GM19043 (cell line): ENCODE data around the gene ZBTB7B.

Experiments
- ATAC-seq: cut with Tn5 transposase; IDR thresholded peaks from one replicate; pipeline ENCODE4 v1.9.1; 2021; ENCODE audit warnings: low read depth; ENCODE audit not compliant: unreplicated experiment

The ZBTB7B gene

DNA sequence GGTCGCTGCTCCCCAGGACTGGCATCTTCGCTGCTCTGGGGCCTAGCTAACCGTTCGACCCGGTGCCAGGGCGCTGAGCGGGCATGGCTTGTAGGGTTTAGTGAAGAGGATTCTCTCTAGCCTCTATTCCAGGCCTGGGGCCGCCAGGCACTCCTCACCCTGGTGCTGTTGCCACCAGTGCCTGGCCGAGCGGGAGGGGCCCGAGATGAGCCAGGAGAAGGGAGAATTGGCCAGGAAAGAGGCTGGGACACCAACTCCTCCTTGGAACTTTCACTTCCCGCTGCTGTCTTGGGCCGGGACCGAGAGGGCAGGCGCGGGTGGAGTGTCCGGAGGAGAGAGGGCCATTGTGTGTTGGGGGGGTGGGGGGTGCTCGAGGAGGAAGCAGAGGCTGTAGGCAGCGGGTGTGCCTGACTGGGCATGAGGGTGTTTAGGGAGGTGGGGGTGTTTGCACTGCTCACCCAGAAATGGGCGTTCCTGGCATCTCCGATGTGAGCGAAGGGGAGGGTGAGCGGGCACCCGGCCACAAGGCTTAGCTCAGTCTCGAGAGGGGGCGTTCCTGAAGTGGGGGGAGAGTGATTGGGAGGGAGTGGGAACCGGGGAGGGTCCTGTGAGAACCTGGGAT is 49.3 kb downstream of the ZBTB7B start:
- ATAC-seq = no peak

DNA sequence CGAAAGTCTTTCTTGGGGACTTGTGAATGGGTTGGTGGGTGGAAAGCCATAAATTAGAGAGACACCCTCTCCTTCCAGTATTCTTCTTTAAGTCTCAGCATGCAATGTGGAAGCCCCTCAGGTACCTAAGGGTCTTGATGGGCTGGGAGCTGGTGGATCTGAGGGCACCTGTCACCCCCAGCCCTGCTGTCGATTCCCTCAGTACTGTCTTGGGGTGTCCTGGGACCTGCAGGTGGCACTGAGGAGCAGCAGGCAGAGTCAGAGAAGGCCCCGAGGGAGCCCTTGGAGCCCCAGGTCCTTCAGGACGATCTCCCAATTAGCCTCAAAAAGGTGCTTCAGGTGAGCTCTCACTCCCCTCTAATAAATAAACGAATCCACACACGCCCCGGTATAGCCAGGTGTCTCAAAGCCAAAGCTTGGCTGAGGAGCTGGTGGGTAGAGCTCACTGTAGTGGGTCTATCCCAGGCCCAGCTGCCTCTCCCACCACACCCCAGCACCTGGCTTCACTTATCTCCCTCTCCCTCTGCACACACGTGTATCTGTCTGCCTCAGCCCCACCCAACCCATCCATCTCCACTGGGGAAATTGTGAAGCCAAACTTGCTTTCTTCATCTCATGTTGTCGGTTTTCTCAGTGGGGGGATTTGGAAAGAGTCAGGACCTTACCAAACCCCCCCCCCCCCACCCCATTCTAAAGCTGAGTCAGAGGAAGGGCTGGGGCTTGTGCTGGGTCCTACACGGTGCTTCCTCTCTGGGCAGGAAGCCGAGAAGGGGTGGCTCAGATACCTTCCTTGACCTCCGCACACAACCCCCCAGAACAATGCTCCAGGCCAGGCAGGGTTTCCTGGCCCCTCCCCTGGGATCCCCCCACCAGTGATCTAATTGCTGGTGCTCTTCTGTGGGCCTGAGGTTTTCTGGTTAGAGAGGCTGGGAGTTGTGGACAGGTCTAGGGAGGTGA is 50.1 kb downstream of the ZBTB7B start:
- no peak for ATAC-seq

DNA sequence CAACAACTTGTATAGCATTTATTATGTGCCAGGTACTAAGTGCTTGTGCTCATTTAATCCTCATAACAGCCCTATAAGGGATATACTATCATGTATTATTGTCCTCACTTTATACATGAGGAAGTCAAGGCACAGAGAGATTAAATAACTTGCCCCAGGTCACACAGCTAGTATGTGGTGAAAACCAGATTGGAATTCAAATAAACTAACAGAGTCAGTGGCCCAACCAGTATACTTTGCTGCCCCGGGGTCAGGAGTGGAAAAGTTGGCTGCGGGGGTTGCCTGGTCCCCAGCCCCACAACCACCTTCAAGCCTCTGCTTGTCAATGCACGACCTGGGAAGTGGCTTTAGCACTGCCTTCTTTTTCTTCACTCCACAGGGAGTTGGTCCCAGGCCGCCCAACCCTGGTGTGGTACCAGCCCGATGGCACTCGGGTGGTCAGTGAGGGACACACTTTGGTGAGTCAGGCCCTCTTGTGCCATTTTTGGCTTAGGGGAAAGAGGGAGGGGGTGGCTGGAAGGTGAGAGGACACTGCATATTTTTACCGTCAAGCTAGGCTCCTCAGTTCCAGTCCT is 51.0 kb downstream of the ZBTB7B start:
- ATAC-seq = no peak

DNA sequence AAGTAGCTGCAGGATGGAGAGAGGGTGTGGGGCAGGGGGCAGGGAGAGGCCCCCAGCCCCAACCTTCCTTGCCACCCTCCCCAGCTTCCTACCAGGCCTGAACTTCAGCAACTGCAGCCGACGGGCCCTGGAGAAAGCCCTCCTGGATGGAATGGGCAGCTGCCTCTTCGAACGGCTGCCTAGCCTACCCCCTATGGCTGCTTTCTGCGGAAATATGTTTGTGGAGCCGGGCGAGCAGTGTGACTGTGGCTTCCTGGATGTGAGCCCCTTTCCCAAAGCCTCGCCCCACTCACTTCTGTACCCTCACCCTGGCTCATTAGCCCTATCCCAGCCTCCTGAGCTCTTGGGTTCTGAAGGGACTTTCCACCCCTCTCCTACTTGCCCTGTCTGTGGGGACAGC is 54.5 kb downstream of the ZBTB7B start:
- ATAC-seq = no peak

DNA sequence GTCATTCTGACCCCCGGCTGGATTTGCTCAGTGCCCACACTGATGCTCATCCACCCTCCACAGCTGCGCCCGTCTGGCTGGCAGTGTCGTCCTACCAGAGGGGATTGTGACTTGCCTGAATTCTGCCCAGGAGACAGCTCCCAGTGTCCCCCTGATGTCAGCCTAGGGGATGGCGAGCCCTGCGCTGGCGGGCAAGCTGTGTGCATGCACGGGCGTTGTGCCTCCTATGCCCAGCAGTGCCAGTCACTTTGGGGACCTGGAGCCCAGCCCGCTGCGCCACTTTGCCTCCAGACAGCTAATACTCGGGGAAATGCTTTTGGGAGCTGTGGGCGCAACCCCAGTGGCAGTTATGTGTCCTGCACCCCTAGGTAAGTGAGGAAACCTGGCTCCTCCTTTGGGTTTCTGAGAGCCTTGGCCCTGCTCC is 55.2 kb downstream of the ZBTB7B start:
- ATAC-seq = no peak

DNA sequence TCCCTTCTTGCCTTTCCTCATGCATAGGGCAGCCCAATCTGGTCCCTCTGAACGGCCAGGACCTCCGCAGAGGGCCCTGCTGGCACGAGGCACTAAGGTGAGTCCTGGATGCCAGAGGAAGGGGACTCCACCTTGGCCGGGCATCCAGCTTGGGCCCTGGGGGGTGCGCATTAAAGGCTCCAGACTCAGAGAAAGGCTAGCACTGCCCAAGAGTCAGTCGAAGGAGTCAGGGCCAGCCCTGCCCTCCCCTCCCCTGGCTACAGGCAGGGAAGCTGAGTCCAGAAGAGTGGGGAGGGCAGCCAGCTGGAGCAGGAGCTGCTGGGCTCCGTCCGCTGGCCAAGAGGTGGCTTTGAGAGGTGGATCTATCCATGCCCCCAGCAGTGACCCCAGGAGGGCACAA is 58.1 kb downstream of the ZBTB7B start:
- no peak for ATAC-seq

DNA sequence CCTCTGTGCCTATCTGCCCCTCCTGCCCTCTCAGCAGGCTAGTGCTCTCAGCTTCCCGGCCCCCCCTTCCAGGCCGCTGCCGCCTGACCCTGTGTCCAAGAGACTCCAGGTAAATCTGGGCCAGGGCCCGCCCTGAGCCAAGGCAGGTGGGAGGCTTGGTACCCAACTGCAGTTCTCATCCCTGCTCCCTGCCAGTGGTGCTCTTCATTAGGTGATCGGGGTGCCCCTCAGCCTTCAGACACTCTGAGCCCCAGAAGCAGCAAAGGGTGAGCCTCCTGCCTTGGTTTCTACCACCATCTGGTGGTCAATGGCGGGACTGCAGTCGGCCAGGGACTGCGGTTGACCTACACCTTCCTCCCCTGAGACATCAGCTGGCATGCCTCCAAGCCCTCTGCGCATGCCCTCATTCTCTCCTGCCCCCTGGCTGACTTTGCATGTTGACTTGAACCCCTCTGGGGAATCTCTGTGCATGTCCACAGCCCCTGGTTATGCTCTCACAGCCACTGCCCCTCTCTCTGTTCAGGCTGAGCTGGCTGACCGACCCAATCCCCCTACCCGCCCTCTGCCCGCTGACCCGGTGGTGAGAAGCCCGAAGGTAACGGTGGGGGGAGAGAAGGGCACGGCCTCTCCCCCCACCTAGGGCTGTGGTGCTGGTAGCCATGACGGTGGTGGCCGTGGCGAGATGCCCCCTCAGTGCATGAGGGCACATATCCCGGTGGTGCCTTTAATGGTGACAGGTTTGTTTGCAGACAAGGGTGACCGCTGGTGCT is 59.0 kb downstream of the ZBTB7B start:
- peak; percentile 52 for ATAC-seq

DNA sequence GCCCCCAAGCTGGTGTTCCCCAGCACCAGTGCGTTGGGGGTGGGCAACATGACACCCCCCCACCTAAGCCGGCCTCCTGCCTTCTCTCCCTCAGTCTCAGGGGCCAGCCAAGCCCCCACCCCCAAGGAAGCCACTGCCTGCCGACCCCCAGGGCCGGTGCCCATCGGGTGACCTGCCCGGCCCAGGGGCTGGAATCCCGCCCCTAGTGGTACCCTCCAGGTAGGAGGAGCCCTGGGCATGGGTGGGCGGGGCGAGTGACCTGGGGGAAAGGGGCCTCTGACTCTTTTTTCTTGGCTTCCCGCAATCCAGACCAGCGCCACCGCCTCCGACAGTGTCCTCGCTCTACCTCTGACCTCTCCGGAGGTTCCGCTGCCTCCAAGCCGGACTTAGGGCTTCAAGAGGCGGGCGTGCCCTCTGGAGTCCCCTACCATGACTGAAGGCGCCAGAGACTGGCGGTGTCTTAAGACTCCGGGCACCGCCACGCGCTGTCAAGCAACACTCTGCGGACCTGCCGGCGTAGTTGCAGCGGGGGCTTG is 59.6 kb downstream of the ZBTB7B start:
- no peak for ATAC-seq

DNA sequence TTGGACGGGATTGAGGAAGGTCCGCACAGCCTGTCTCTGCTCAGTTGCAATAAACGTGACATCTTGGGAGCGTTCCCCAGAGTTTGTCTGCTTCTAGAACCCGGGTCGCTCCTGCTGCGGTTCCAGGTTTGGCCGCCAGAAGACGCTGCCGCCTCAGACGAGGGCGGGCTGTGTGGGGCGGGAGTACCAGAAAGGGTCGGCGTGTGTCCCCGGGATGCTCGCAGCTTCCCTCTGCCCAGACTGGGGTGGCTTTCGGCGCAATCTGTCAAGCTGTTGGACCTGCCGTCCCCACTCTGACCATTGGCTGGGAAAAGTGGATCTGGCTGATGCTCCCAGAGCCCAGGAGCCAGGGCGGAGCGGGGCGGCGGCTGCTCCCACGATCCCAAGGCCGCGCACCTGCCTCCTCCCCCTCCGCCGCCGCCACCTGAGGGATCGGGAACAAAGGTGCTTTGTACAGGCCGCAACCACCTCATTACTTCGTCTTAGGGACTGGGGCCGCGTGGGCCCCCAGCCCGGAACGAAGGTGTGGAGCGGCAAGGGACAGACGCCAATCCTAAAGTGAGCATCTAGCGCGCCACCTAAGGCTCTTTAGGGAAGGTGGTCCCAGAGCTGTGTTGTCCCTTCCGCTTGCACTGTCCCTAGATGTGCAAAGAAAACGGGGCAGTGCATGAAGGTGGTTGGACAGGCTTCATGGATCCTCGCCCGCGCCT is 60.3 kb downstream of the ZBTB7B start:
- no peak for ATAC-seq

DNA sequence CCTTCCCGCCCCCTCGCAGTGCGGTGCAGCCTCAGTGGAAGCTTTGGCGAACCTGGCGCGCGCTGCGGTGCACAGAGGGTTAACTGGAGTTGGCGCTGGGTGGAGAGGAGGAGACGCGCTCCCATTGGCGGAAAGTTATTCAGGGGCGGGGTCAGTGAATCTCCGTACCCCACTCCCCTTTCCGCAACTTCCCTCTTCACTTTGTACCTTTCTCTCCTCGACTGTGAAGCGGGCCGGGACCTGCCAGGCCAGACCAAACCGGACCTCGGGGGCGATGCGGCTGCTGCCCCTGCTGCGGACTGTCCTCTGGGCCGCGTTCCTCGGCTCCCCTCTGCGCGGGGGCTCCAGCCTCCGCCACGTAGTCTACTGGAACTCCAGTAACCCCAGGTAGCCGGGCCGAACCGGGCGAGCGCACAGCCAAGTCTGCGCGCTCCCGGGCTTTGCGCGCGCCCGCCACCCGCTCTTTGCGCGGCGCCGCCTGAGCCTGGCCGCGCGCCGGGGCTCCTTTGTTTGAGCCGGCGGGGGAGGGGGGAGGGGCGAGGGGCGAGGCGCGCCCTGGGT is 61.0 kb downstream of the ZBTB7B start, which contains the start of gene EFNA4:
Gene EFNA4, plus strand, starts transcription at position 191 of the 561 bp plus-strand sequence. Its CDS starts 84 bp downstream, at position 275.
- ATAC-seq = peak; percentile 73

DNA sequence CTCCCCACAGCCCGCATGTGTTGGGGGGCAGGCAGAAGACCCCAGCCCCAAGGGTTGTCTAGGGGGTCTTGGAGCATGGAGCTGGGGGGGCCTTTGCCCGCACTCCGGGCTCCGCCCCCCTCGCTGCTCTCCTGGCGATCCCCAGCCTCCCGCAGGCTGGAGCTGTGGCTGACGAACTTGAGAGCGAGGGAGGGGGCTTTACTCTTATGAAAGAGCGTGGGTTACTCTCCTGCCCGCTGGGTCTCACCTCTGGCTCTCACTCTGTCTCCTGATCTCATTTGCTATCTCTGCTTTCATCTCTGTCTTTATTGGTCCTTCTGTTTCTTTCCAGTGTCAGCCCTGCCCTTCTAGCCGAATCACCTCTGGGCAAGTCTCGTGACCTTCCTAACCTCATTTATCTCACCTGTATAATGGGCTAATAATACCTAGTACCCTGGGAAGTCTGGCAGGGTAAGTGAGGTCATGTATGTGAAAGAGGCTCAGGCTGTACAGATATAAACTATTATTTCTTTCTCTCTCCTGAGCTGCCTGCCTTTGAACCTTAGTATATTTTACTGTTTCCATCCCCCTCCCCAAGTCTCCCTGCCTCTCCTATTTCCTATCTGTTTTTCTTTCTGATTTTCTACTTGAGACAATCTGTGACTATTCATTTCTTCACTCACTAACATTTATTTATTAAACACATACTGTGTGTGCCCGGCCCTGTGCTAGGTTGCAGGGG is 61.7 kb downstream of the ZBTB7B start:
- no peak for ATAC-seq

DNA sequence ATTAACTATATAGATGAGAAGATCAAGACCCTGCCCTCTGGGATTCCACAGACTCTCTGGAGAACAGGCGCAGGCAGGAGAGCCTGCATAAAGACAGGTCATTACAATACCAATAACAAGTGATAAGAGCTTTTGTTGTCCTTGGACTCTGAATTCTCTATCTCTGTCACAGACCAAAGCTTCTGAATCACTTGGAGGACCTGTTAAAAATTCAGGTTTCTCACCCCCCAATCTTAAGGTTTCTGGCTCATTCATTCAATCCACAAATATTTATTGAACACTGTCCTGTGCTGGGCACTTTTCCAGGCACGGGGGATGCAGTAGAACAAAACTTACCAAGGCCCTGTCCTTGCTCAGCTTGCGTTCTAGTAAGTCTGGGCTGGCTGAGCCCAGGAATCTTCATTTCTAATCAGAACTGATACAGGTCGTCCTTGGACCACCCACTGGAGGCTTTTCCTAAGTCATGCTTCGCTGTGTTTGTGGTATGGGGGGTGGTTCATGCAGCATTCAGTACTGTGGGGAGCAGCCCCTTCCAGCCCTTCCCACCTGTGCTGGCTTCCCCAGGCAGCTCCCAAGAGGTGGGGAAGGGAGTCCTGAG is 62.3 kb downstream of the ZBTB7B start:
- ATAC-seq = no peak

DNA sequence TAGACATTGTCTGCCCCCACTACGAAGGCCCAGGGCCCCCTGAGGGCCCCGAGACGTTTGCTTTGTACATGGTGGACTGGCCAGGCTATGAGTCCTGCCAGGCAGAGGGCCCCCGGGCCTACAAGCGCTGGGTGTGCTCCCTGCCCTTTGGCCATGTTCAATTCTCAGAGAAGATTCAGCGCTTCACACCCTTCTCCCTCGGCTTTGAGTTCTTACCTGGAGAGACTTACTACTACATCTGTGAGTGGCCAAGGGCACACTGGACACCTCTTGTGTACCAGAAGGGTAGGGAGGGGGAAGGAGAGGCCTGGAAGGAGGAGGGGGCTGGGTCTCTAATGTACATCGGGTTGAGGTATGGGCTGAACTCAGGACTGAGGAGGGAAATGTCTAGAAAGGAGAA is 64.2 kb downstream of the ZBTB7B start:
- no peak for ATAC-seq
